ENCODE results near the gene PRR9. TPM values are rescaled to one million over a fixed set of nuclear protein-coding genes. Genes with fewer than 3 reads are reported as not detected.

Gene PRR9
- total and polyA plus RNA-seq, 2 of the 8 experiments (the other 6 are each of a cell fraction or from before 2014, with no cell fraction given), result not detected

DNA sequence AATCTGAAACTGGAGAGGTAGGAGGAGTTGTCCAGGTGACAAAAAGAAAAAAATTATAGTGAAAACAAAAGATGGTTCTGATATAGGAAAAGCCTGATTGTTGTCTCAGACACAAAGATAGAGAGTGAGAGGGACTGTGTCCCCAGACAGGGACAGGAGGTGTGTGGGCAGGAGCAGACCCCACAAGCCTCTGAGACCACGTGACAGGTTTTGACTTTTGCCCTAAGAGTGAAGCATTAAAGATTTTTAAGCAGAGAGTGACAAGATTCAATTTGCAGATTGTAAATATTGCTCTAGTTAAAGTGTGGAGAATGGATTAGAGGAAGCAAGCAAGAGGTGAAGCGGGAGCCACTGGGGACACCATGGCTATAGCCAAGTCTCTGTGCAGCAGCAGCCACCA is 10.4 kb downstream of the PRR9 start:
- ChIA-PET CTCF (ENCODE audit: partially characterized antibody) (interaction anchor here (1.0 to 4.5 kb wide), 13 partner anchors 10 to 769 kb away, joined by 3 to 34 read pairs (median 6); partner anchors contain the start of genes LORICRIN and SMCP), POLR2A (ENCODE audit: partially characterized antibody) (no interaction called here)
- no peak overlapping the region for H2AFZ ChIP-seq (ENCODE audit: low read length)
- no peaks in the 10 kb centered on the region for H3K36me3 ChIP-seq (ENCODE audit: control insufficient read depth in 2 of 4, insufficient read depth in 4 of 4, low read length in 3 of 4)
- no peak overlapping the region for H2BK15ac ChIP-seq (ENCODE audit: low read length)
- WGBS, 2 experiments (ENCODE audit: extremely low coverage in 1 of 2, insufficient coverage in 1 of 2, insufficient read length in 1 of 2, insufficient replicate concordance in 2 of 2, low coverage in 1 of 2, low lambda C conversion rate in 2 of 2, missing lambda C conversion rate in 1 of 2), result 68% methylated on average over 2 of the region's 2 CpGs; no CpG with 5 or more reads in 1 of the 2 experiments
- no peaks in the 10 kb centered on the region for H3K23me2 ChIP-seq (ENCODE audit: low read depth, low read length)
- H2BK5ac ChIP-seq (ENCODE audit: low read depth, low read length), result no peak overlapping the region
- no peak overlapping the region for H3K18ac ChIP-seq (ENCODE audit: extremely low read depth, low read length)
- H4K8ac ChIP-seq (ENCODE audit: extremely low read depth, insufficient read depth, low read length), result no peak overlapping the region
- no peak overlapping the region for H3K23ac ChIP-seq (ENCODE audit: insufficient read length)
- H2BK120ac ChIP-seq (replicated peaks; ENCODE audit: low read depth, low read length), result no peak overlapping the region
- H2AK5ac ChIP-seq (ENCODE audit: low read depth, low read length), result no peak overlapping the region
- no peak overlapping the region for H3K9ac ChIP-seq (replicated peaks in 1 of 4; ENCODE audit: extremely low read depth in 1 of 4, low read depth in 3 of 4, low read length in 3 of 4)
- DNase-seq (ENCODE audit: low read depth in 1 of 2, low spot score in 2 of 2), result no peak
- H3K56ac ChIP-seq (replicated peaks; ENCODE audit: insufficient read length, low read depth, low read length), result no peak overlapping the region
- no peak overlapping the region for H2BK20ac ChIP-seq (ENCODE audit: low read length)
- H3K4ac ChIP-seq (replicated peaks; ENCODE audit: insufficient read length, low read depth, low read length), result no peak overlapping the region
- no peaks in the 10 kb centered on the region for H3K79me2 ChIP-seq (ENCODE audit: control insufficient read depth in 1 of 2, insufficient read depth in 2 of 2, low read length in 2 of 2)
- H3K9me3 ChIP-seq (ENCODE audit: insufficient read depth in 2 of 2, low read depth in 1 of 2, low read length in 1 of 2), result no peaks in the 10 kb centered on the region; a peak in 1 of 4 replicates
- no peak overlapping the region for H3K27ac ChIP-seq (ENCODE audit: low read depth, low read length)
- H3K79me1 ChIP-seq (ENCODE audit: low read depth, low read length), result no peaks in the 10 kb centered on the region
- no peak overlapping the region for H4K5ac ChIP-seq (ENCODE audit: insufficient read length, low read depth, low read length)
- H4K91ac ChIP-seq (replicated peaks; ENCODE audit: insufficient read length, low read length), result no peak overlapping the region
- H3K27me3 ChIP-seq (replicated peaks in 1 of 4; ENCODE audit: control insufficient read depth in 3 of 4, extremely low read depth in 1 of 4, insufficient read depth in 3 of 4, low read length in 3 of 4), result no peaks in the 10 kb centered on the region
- H3K4me2 ChIP-seq (ENCODE audit: insufficient read depth in 1 of 2, low read depth in 2 of 2, low read length in 2 of 2), result no peak overlapping the region
- H3K14ac ChIP-seq (ENCODE audit: insufficient read length), result no peak overlapping the region
- no peak for FAIRE-seq
- no peaks in the 10 kb centered on the region for H3K4me1 ChIP-seq (replicated peaks in 1 of 4; ENCODE audit: control insufficient read depth in 3 of 4, insufficient read depth in 4 of 4, low read length in 3 of 4)
- no peak overlapping the region for H3K4me3 ChIP-seq (ENCODE audit: extremely low read depth in 1 of 4, insufficient read depth in 2 of 4, low read depth in 3 of 4, low read length in 4 of 4)
- no peak overlapping the region for H2BK12ac ChIP-seq (ENCODE audit: low read depth, low read length)
- no peaks in the 10 kb centered on the region for H4K20me1 ChIP-seq (replicated peaks in 1 of 2; ENCODE audit: control insufficient read depth in 1 of 2, insufficient read depth in 2 of 2, low read length in 2 of 2)
- no peak for TF ChIP-seq EZH2 (IDR thresholded peaks at IDR 0.05; ENCODE audit: low read depth, low read length, severe bottlenecking)
- no peak for TF ChIP-seq GABPA (IDR thresholded peaks at IDR 0.05; ENCODE audit: borderline replicate concordance, insufficient read depth, low read length)
- no peak for TF ChIP-seq CHD1 (IDR thresholded peaks at IDR 0.05; ENCODE audit: low read depth, low read length)

All from H1 (cell line).